Measurements from ENCODE around the gene HSD3B1.

DNA sequence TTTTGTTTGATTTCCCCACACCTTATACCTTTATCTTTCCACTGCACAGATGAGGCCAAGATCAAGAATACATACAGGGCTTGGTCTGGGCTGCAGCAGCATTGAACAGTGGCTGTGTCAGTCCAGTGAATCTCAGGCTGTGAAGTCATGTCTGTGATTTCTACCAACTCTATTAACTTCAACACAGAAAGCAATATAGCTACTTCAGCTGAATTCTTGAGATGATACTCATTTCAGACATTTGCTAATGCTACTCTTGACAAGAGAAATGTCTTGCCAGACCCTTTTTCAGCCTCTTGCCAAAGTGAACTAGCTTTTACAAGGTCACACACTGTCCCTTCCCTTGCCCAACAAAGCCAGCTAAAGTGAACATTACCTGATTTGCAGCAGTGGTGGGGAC is 25.1 kb upstream of the HSD3B1 start:
- TF ChIP-seq, protein P1, sequence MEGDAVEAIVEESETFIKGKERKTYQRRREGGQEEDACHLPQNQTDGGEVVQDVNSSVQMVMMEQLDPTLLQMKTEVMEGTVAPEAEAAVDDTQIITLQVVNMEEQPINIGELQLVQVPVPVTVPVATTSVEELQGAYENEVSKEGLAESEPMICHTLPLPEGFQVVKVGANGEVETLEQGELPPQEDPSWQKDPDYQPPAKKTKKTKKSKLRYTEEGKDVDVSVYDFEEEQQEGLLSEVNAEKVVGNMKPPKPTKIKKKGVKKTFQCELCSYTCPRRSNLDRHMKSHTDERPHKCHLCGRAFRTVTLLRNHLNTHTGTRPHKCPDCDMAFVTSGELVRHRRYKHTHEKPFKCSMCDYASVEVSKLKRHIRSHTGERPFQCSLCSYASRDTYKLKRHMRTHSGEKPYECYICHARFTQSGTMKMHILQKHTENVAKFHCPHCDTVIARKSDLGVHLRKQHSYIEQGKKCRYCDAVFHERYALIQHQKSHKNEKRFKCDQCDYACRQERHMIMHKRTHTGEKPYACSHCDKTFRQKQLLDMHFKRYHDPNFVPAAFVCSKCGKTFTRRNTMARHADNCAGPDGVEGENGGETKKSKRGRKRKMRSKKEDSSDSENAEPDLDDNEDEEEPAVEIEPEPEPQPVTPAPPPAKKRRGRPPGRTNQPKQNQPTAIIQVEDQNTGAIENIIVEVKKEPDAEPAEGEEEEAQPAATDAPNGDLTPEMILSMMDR (optimal IDR thresholded peaks at IDR 0.05 in 1 of 3, IDR thresholded peaks at IDR 0.05 in 1 of 3, conservative IDR thresholded peaks at IDR 0.05 in 1 of 3; ENCODE audit: extremely low read depth in 1 of 3, insufficient read depth in 2 of 3, low read length in 3 of 3) = no peak
- no peak for TF ChIP-seq EZH2 (IDR thresholded peaks at IDR 0.05; ENCODE audit: low read length)

Measured in keratinocyte (primary cell).